Measurements from ENCODE around the gene GIMAP5. TPM values are rescaled to one million over a fixed set of nuclear protein-coding genes. Genes with fewer than 3 reads are reported as not detected.

GIMAP5 gene
- total RNA-seq, 2 donors from 2014 or later, result 2.5 to 5.2 TPM

GRCh38 chr7:150791746-150792452, 54.7 kb downstream of the GIMAP5 start:
- intact Hi-C loops (cut with DNase I), result no loop called here
- Histone ChIP-seq H3K4me1 (peaks cover 10% of the 10 kb centered on the region), H3K27ac (no peak overlapping the region), H3K9me3 (no peaks in the 10 kb centered on the region), H3K36me3 (no peaks in the 10 kb centered on the region), H3K4me3 (no peak overlapping the region), H3K9ac (ENCODE audit: low read depth in 2 of 2, low read length in 2 of 2) (peak overlapping the region in 1 of 2 donors; percentile 15), H3K27me3 (no peaks in the 10 kb centered on the region)
- TF ChIP-seq CTCF (IDR thresholded peaks at IDR 0.05), result no peak
- no peak for DNase-seq

Other genes starting within 250 kb of the GIMAP5 start
- 1 to 10 TPM; 4.8 to 5.6 TPM for gene GIMAP7, start 222.5 kb upstream of the GIMAP5 start, total RNA-seq
- gene GIMAP4, start 170.0 kb upstream of the GIMAP5 start, total RNA-seq, result 10 to 100 TPM in 1 of 2 donors, 1 to 10 TPM in 1; 6.6 to 12.7 TPM
- 1 to 10 TPM; 4.8 to 7.1 TPM for gene GIMAP6, start 105.0 kb upstream of the GIMAP5 start, total RNA-seq
- 1 to 10 TPM; 6.5 to 6.9 TPM for gene GIMAP2, start 51.7 kb upstream of the GIMAP5 start, total RNA-seq
- gene GIMAP1, start 20.8 kb upstream of the GIMAP5 start, total RNA-seq, result 1 to 10 TPM in 1 of 2 donors, under 1 TPM in 1; 0.94 to 1.6 TPM
- 100 to 1,000 TPM; 154 to 256 TPM for gene TMEM176B, start 62.9 kb downstream of the GIMAP5 start, total RNA-seq
- gene TMEM176A, start 63.4 kb downstream of the GIMAP5 start, total RNA-seq, result 100 to 1,000 TPM; 130 to 170 TPM
- gene AOC1, start 115.1 kb downstream of the GIMAP5 start, total RNA-seq, result 100 to 1,000 TPM; 308 to 353 TPM
- gene KCNH2, start 240.9 kb downstream of the GIMAP5 start, total RNA-seq, result 1 to 10 TPM; 3.3 to 8.8 TPM